Coronary artery (tissue), 2 donors: Measurements from ENCODE around the gene RMDN3.

Source experiments
- DNase-seq: peaks from one replicate; pipeline ENCODE4 v3.0.0-alpha.2; 2017; ENCODE audit warnings: low spot score
- H3K27ac ChIP-seq, 2 donors: fragments of 200-600 bp; sonication (generic); one replicate each; pipeline ENCODE4 v1.5.1; 2016 to 2019
- H3K4me3 ChIP-seq: fragments of 200-600 bp; sonication (generic); 2 replicates; pipeline ENCODE4 v1.5.1; 2016; ENCODE audit warnings: mild to moderate bottlenecking, moderate library complexity
- CTCF ChIP-seq: fragments of 200-600 bp; sonication (generic); IDR thresholded peaks from one replicate; pipeline ENCODE4 v1.5.1; 2019; ENCODE audit warnings: antibody characterized with exemption

The RMDN3 gene

GRCh38 chr15:40739854-40740253, 15.2 kb downstream of the RMDN3 start:
- DNase-seq, result no peak
- TF ChIP-seq CTCF, result no peak
- H3K4me3 ChIP-seq, result no peak overlapping the region
- H3K27ac ChIP-seq, result no peak overlapping the region

- TF ChIP-seq CTCF, result no peak
- Histone ChIP-seq H3K4me3 (no peak overlapping the region), H3K27ac (no peak overlapping the region)
- DNase-seq, result no peak
These were observed 16.0 kb downstream of the RMDN3 start for GRCh38 chr15:40739047-40739446.

GRCh38 chr15:40737048-40737447, 18.0 kb downstream of the RMDN3 start:
- Histone ChIP-seq H3K4me3 (no peak overlapping the region), H3K27ac (no peak overlapping the region)
- DNase-seq, result no peak
- no peak for TF ChIP-seq CTCF

- Histone ChIP-seq H3K27ac (no peak overlapping the region), H3K4me3 (no peak overlapping the region)
- TF ChIP-seq CTCF, result no peak
- DNase-seq, result no peak
These were observed 18.5 kb downstream of the RMDN3 start for GRCh38 chr15:40736575-40736974.

GRCh38 chr15:40731034-40731433, 24.0 kb downstream of the RMDN3 start:
- no peak for TF ChIP-seq CTCF
- Histone ChIP-seq H3K27ac (no peak overlapping the region), H3K4me3 (no peak overlapping the region)
- DNase-seq, result no peak

- Histone ChIP-seq H3K4me3 (no peak overlapping the region), H3K27ac (no peak overlapping the region)
- no peak for DNase-seq
- TF ChIP-seq CTCF, result no peak
These were observed 31.1 kb downstream of the RMDN3 start for GRCh38 chr15:40723919-40724318.

- Histone ChIP-seq H3K27ac (no peak overlapping the region), H3K4me3 (no peak overlapping the region)
- no peak for DNase-seq
- TF ChIP-seq CTCF, result no peak
These were observed 32.1 kb downstream of the RMDN3 start for GRCh38 chr15:40722934-40723333.
